Fibroblast of skin of scalp (primary cell): ENCODE measurements around the gene CYBC1.
A peak's percentile ranks its signal among the peaks of the same experiment; 100 is the strongest.
"Not testable (repeated sequence)": the region's sequence is repeated elsewhere in the genome, so short reads cannot be mapped to it uniquely, and the experiment has no call there.

Source experiments
- DNase-seq: peaks from one replicate; pipeline ENCODE4 v3.0.0-alpha.2; 2013

Gene CYBC1

DNA sequence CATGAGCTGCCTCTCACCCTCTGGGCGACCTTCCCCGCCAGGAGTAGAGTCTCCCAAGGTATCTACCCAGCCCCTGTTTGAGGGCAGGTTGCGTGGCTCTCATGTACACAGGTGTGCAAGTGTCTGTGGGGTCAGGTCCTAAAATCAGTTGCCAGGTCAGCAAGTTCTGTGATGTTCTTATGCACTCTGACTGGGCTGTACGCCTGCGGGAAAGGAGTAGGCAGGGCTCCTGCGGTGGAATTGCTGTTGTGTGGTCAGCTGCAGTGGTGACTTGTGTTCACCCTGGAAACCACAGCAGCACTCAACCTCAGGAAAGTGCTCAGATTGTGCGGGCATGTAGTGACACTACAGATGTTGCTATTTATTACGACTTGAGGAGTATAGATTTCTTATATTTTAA lies 27.4 kb upstream of the CYBC1 start:
- DNase-seq, result no peak

DNA sequence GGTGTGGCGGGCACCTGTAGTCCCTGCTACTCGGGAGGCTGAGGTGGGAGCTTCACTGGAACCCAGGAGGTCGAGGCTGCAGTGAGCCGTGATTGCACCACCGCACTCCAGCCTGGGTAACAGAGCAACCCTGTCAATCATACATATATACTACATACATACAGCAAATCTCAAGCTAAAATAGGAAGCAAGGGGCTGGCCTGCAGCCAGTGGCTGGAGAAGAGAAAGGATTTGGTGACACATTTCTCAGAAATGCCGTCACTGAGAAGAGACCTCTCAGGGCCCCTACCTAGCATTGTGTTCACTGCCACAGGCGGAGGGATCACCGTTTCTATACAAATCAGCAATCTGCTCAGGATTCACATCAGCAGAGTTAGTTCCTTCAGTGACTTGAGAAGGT lies 24.9 kb upstream of the CYBC1 start:
- DNase-seq, result peak; percentile 35

DNA sequence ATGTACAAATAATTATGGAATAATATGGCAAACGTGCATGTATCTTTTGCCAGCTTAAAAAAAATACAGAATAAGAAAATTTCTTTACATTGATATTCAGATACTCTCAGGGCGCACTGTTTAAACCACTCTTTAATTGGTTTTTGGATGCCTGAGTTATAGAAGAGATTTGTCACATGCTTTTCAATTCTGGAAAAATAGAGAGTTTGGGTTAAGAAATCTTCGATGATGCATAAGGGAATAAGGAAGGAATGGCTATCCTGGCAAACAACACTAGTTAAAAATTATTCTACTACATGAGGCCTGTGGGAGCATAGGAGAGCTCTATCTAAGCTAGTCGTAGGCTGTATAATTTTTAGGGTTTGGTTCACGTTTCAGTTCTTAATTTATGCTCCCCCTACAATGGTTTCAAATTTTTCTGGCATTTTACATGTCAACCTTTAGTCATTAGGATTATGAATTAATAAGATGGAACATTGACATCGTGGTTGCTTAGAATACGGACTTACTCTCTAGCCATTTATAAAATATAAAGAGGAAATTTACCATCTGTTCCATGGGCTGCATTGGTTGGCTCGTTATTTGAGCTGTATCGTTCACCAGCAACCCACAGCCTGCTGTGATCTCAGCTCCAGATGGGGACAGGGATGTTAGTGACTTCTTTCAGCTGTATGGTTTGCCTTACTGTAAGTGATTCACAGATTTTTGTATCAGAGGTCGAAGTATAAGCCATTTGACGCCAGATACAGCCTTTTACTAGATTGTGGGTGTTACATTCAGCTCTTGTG lies 23.9 kb upstream of the CYBC1 start:
- no peak for DNase-seq

DNA sequence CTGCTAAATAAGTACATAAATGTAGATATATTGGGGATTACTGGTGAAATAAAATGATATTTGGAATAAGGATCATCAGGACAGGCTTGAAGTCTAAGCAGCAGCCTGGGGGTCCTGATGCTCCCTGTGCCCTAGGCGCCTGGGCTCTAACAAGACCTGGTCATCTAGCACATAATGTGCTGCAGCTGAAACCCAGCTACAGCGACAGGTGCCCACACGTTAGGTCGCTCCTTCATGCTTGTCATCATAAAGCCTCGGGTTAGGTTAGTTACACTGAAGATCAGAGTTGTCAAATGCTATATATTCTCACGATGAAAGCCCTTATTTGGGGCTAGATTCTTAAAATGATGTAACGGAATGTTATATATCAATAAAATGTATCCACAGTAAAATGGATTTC lies 19.5 kb upstream of the CYBC1 start:
- DNase-seq, result no peak

DNA sequence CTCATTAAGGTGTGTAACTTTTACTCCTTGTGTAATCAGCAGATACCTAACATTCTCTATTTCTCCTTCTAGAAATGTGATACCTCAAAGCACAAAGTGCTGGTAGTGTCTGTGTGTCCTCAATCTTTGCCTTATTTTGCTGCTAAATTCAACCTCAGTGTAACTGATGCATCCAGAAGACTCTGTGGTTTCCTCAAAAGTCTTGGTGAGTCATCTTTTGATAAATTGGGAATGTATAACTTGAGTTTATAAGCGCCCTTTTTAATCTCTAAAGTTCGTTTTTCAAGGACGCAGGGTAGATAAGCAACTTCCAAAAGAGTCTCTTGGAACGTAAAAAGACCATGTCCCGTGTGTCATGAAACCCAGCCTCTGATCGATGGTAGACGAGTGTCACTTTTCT lies 18.1 kb upstream of the CYBC1 start:
- DNase-seq, result no peak

DNA sequence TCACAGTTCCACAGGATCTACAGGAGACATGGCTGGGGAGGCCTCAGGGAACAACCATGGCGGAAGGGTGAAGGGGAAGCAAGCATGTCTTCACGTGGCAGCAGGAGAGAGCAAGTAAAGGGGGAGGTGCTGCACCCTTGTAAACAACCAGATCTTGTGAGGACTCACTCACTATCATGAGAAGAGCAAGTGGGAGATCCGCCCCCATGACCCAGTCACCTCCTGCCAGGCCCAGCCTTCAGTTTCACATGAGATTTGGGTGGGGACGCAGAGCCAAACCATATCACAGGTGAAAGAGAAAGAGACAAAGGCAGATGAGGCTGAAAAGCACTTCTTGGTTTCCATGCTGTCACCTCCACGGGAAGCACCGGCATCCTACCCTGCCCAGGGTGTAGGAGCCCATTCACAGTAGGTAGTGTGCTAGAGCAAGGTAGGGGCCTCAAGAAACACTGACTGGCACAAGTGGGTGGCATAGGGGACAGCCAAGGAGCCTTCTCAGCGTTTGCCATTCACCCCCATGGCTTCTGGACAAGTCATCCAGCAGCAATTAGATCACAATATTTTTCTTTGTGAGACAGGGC lies 14.6 kb upstream of the CYBC1 start:
- DNase-seq, result no peak

DNA sequence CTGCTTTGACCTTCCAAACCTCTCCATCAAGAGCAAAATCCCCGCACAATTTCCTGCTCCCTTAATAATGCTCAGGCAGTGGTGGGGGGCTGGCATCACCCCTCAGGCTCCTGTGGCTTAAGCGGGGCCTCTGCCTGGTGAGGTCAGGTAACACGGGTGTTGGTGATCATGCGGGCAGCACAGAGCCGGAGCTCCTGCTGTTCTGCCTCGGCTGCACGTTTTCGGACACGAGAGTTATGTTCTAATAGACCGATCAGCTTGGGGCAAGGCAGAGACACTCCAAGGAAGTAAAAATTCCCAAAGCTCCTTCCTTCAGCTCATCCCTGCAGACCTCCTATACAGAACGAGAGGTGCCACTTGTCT lies 14.0 kb upstream of the CYBC1 start:
- no peak for DNase-seq

DNA sequence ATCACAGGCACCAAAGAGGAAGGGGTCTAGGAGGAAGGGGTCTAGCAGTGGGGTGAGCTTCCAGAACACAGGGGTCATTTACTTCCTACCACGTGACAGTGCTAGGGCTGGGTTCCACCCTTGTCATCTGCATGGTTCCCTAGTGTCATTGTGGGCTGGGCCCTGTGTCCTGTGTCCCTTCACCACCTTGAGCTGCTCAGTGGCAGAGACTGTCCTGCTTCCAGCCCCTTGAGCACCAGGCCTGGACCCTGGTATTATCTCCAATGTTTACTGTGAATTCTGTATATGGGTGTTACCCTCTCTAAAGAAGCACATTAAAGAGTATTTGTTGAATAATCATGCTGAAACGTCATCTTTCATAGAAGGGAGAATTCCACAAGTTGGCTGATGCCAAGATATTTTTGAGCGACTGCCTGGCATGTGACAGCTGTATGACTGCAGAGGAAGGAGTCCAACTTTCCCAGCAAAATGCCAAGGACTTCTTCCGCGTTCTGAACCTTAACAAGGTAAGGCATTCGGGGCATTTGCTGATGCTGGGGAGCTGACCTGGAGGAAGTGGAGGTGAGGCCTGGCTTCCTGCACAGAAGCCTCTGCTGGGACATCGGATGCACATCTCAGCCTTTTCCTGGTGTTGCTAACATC lies 13.5 kb upstream of the CYBC1 start:
- no peak for DNase-seq

DNA sequence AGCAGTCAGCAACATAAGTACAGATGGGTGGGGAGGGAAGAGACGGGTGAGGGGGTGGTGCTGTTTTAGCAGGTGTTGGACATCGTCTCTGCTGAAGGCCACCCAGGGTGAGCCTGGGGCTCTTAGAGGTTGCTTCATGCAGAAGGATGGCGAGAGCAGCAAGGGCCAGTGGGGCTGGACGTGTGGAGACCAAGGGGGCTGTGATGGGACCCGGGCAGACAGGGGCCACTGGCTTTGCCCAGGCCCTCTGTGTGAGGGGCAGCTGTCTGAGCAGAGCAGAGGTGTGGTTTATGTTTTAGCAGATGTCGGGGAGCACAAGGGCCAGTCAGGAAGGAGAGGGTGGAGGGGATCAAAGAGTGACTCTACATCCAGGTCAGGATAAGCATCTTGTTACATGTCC lies 12.8 kb upstream of the CYBC1 start:
- no peak for DNase-seq

DNA sequence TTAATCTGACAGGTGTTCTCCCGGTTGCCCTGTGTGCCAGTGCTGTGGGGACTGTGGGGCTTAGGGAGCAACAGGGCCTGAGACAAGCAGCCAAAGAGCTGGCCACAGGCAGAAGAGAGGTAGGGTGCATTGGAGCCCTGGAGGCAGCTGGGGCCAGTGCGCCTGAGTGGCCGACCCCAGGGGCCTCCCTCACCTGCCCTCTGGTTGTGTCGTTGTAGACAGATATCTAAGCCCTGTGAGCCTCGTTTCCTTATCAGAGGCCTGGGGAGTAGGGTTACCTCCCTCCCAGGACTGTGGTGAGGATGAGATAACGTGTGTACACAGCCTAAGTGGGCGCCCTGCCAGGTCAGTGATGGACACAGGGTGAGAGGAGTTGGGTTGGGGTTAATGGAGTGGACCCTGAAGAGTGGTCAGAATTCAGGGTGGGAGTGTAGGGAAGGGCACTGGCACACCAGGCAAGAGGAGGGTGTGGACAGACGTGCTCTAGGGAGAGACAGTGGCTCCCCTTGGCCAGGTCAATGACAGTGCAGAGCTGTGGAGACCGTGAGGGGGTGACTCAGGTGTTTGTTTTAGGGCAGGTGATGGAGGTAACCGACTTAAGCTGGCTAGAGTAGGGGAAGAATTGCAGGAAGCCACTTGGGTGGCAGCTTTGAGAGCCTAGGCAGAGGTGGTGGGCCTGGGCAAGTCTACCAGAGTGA lies 11.4 kb upstream of the CYBC1 start:
- DNase-seq, result no peak

DNA sequence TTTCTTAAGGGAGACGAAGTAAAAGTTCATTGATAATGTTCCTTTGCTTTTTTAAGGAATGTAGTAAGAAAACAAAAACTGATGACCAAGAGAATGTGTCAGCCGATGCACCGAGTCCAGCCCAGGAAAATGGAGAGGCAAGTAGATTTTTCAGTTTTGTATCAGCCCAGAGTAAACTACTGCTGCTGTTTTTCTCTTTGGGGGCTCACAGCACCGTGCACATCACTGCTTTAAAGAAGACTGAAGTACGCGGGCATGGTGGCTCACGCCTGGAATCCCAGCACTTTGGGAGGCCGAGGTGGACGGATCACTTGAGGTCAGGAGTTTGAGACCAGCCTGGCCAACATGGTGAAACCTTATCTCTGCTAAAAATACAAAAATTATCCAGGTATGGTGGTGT lies 9.4 kb upstream of the CYBC1 start:
- DNase-seq, result not testable (repeated sequence)

DNA sequence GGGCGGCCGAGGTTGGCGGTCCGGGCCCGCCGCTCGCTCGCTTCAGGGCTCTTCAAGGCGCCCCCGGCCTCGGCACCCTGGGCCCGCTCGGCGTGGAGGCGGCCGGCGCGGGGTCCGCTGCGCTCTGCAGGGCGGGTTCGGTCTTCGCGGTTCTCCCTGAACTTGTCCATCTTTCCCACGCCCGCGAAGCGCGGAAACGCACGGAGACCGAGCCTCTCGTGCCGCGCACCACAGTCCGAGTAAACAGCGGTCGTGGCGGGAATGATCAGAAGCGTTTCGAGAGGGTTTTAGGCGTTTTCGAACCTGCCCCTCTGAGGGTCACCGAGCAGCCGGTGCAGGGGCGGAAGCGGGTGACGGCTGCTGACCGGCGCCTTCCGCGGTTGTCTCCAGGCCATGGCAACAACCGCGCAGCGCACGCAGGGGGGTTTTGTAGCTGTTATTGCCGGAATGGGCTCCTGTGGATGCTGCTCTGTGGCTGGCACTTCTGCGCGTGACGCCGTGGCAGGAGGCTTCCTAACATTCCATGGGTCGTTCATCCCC lies 8.4 kb upstream of the CYBC1 start:
- DNase-seq, result no peak

DNA sequence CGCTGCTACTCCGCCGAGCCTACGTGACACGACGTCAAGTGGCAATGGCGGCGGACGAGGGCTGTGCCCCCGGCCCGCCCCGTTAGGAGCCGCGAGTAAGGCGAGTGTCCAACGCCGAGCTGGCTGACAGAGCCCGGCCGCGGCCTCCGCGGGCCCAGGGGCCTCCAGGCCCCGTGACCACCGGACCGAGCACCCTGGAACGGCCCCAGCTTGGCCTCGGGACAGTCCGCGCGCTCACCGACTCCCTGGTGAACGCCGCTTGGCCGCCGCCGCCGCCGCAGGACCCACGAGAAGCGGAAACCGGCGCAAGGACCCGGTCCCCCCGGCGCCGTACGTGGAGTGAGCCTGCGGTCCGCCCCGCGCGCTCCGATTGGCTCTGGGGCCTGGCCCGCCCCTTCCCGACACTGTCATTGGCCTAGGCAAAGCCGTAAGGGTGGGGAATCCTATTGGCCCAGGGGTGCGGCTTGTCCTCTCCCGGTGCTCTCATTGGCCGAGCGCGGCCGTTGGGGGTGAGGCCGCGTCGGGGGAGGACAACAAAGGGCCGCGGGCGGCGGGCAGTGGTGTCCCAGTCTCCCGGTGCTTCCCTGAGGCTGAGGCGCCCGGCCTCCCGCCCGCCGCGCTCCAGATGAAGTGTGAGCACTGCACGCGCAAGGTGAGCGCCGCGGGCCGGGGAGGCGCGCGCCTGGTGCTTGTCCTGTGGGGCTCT lies 7.8 kb upstream of the CYBC1 start, which contains the start of gene NARF:
TSS of gene NARF (plus strand) at position 563 of the 706 bp plus-strand sequence. CDS start at position 626, 63 bp downstream.
- DNase-seq, result peak; percentile 99

DNA sequence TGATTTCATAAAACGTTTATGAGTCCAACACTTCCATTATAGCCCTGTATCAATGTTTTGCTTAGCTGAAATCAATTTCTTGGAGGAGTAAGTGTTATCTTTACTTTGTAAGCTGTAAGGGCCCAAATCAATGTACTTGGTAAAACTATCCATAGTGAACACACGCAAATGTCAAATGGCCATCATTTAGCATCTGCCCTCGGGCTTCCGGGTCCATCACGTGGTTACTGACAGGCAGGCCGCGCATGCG lies 7.3 kb upstream of the CYBC1 start:
- no peak for DNase-seq

DNA sequence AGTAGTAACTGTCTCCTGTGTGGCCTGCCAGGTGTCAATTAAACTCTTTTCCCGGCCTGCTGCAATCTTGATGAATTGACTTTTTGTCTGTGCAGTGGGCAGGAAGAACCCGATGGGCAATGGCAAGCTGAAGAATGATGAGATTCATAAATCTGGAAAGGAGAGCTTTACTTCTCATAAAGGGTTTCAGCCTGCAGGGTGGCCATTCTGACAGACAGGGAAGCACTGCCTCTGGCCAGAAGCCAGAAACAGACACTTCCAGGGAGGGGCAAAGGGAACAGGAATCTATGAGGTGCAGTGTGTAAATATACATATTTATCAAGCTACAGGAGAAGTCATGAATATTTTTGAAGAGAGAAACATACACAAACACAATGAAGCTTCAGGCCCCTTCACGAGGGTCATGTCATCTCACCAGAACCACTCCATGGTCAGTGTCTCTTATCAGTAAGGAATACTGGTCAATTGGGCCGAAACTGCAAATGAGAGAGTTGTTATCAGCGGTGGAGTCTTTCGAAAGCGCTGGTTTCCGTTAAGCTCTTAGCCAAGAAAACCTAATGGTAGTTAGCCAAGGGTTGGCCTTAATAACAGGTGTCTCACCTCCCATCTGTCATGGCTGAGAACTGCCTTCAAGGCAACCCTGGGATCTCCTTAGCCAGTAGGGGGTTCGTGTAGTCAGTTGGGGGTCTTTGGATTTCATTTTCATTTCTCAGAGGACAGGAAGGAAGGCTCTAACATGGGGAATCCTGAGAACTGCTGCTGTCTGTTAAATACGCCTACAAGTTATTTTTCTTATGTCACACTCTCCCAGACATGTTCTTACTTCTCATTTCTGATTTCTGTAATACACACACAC lies 6.7 kb upstream of the CYBC1 start:
- no peak for DNase-seq

DNA sequence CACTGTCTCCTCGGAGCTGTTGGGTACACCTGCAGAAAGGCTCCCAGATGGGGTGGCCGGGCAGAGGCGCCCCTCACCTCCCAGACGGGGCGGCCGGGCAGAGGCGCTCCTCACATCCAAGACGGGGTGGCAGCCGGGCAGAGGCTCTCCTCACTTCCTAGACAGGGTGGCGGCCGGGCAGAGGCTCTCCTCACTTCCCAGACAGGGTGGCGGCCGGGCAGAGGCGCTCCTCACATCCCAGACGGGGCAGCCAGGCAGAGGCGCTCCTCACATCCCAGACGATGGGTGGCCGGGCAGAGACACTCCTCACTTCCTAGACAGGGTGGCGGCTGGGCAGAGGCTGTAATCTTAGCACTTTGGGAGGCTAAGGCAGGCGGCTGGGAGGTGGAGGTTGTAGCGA lies 3.2 kb upstream of the CYBC1 start:
- DNase-seq, result not testable (repeated sequence)

DNA sequence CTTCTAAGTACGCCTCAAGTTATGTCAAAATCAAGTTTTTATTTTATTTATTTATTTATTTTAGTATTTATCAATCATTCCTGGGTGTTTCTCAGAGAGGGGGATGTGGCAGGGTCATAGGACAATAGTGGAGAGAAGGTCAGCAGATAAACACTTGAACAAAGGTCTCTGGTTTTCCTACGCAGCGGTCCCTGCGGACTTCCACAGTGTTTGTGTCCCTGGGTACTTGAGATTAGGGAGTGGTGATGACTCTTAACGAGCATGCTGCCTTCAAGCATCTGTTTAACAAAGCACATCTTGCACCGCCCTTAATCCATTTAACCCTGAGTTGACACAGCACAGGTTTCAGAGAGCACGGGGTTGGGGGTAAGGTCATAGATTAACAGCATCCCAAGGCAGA lies 2.6 kb upstream of the CYBC1 start:
- not testable (repeated sequence) for DNase-seq

DNA sequence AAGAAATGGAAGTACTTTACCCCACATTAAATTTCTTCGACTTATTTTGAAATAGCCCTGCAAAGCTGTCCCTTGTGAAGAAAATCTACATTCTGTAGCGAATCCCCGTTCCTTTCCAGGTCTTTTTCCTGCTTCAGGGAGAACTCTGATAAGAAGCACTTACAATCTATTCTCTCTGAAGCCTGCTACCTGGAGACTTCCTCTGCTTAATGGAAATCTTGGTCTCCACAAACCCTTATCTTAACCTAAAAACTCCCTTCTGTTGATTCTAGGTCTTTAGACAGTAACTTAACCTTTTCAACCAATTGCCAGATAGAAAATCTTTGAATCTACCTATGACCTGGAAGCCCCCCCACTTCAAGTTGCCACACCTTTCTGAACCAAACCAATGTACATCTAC lies 1.6 kb upstream of the CYBC1 start:
- no peak for DNase-seq

DNA sequence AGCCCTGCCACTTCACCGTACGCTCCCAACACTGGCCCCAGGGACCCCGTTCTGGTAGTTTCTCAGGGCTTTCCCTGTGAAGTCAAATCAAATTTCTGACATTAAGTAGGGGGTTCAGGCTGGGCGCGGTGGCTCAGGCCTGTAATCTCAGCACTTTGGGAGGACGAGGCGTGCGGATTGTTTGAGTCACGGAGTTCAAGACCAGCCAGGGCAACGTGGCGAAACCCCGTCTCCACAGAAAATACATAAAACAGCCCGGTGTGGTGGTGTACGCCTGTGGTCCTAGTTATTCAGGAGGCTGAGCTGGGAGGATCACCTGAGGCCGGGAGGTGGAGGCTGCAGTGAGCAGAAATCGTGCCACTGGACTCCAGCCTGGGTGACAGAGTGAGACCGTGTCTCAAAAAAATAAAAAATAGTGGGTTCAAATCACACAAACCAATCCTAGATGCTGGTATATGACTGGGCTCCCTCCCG lies 632 bp downstream of the CYBC1 start:
- DNase-seq, result no peak

DNA sequence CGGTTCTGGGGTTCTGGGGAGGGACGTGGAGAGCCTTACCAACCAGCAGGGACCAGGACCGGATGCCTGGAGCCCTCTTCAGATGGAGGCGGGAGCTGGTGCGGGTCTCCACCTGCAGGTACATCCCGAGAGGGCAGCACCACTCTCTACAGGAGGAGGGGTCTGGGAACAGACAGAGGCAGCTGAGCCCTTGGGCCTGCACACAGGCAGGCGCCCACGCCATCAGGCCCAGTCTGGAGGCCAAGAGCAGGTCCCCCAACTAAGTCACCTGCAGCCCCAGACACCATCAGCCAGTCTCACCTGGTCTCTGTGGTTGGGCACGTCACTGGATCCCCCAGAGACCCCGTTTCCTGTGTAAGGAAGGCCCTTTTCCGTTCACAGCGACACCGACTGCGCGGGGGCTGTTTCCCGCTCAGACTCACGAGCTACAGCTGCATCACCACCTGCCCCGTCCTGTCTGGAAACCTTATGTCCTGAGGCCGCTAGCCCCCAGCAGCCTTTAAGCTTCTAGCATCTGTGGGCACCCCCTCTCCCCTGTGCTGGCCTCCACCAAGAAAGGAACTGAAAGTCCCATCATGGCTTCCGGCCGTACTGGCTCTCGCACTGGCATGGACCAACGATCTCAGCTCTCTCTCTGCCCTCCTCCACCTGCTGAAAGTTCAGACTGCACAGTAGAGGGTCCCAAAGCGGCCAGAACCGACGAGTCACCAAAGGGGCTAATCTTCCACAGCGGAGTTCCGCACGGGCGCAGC lies 1.2 kb downstream of the CYBC1 start:
- no peak for DNase-seq

DNA sequence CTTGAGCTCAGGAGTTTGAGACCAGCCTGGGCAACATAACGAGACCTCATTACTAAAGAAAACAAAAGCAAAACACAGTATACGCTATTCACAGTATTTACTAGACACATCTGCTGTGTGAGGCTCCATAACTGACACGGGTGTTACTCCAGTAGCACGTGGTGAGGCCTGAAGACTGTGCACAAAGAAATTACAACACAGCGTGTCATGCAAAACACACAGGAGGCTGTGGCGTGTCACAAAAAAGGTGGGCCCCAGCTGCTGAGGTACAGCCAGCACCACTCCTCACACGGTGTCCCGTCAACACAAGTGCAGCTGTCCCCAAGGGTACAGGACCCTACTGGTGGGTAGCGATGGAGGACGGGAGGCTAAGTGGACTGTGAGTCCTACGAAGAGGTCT lies 2.7 kb downstream of the CYBC1 start:
- no peak for DNase-seq
